GM18526 (cell line): ENCODE measurements around the gene STAT5B.

Experiments
- POLR2A ChIP-seq: IDR thresholded peaks from 3 replicates; pipeline ENCODE4 v1.6.1; 2011; ENCODE audit not compliant: insufficient read length; ENCODE audit errors: extremely low read depth

STAT5B gene

GRCh38 chr17:42230225-42230624 lies 46.0 kb downstream of the STAT5B start:
- no peak for TF ChIP-seq POLR2A

DNA sequence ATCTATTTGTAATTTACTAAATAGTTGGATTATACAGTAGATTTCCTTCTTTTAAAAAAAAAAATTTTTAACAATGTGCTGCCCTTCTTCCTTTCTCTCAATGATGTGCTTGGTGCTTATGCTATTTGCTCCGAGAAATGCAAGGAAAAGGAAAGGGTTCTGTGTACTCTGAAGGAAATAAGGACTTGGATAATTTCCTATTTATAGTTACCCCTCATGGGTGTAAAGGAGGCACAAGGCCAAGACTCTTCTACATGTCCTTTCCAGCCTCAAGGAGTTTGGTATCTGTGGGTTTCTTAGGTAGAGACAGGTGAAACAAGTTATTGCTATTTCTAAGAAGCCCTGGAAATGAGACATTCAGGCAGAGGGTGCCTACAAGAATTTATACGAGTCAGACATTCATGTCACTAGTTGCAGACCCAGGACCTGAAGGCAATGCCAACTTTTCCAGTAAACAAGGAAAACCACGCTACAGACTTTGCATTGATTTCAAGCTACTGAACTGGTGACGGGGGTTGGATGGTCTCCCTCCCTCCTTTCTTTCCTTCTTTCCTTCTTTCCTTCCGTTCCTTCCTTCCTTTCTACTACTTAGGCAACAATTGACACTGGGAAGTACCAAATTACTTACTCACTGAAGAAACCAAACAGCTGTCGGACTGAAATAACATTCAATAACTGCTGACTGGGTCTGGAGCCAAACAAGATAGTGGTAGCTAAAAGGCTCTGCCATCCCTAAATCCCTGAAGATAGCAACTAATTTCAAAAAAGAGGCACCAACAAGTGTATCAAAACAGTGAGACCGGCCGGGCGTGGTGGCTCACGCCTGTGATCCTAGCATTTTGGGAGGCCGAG lies 48.1 kb downstream of the STAT5B start:
- no peak for TF ChIP-seq POLR2A

GRCh38 chr17:42225646-42226045 lies 50.5 kb downstream of the STAT5B start:
- no peak for TF ChIP-seq POLR2A

GRCh38 chr17:42224651-42225050 lies 51.5 kb downstream of the STAT5B start:
- TF ChIP-seq POLR2A: no peak

GRCh38 chr17:42221886-42222745 lies 54.1 kb downstream of the STAT5B start:
- no peak for TF ChIP-seq POLR2A

- no peak for TF ChIP-seq POLR2A
Measured at GRCh38 chr17:42214156-42214555, 62.0 kb downstream of the STAT5B start.

DNA sequence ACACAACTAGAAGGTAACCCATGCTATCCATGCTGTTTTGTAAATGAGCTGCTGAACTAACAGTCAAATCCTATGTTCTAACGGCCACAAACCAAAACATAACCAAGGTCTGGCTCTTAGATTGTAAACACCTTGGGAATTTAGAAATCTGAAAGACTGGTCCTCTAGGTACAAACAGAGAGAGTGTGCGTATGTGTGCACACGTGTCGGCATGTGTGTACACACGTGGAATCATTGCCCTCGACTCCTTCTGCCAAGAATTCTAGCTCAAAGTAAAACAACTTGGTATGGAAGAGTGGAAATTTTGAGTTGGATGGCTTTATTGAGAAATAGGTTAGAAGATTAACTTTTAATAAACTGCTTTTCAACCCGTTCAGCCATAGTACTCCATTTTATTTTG lies 63.8 kb downstream of the STAT5B start:
- TF ChIP-seq POLR2A: no peak

GRCh38 chr17:42210046-42210445 lies 66.1 kb downstream of the STAT5B start:
- no peak for TF ChIP-seq POLR2A

GRCh38 chr17:42203354-42203753 lies 72.8 kb downstream of the STAT5B start:
- no peak for TF ChIP-seq POLR2A

DNA sequence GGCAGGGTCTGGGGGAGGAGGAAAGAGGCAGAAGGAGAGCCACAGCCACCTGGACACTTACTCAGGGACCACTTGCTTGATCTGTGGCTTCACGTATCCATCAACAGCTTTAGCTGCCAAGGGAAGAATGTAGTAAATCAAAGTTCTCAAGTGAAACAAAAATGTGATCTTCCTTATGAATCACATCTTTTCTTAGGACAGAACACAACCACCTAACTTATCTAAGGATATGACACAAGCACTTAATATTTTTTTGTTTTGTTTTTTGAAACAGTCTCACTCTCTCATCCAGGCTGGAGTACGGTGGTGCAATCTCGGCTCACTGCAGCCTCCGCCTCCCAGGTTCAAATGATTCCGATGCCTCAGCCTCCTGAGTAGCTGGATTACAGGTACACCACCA lies 73.5 kb downstream of the STAT5B start:
- TF ChIP-seq POLR2A: no peak

- no peak for TF ChIP-seq POLR2A
Measured at GRCh38 chr17:42202159-42202558, 74.0 kb downstream of the STAT5B start.

DNA sequence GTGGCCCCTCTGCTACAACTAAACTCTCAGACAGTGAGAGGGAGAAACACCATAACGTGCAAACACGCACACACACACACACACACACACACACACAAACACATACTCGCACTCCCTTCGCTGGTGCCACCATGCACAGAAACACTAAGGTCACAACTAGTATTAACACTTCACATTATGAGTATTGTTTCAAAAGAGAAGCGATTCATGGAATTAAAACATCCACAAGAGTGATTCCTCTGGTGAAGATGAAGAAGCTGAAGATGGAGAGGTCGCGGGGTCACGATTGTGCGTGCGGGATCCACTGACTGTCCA lies 74.8 kb downstream of the STAT5B start:
- TF ChIP-seq POLR2A: no peak

DNA sequence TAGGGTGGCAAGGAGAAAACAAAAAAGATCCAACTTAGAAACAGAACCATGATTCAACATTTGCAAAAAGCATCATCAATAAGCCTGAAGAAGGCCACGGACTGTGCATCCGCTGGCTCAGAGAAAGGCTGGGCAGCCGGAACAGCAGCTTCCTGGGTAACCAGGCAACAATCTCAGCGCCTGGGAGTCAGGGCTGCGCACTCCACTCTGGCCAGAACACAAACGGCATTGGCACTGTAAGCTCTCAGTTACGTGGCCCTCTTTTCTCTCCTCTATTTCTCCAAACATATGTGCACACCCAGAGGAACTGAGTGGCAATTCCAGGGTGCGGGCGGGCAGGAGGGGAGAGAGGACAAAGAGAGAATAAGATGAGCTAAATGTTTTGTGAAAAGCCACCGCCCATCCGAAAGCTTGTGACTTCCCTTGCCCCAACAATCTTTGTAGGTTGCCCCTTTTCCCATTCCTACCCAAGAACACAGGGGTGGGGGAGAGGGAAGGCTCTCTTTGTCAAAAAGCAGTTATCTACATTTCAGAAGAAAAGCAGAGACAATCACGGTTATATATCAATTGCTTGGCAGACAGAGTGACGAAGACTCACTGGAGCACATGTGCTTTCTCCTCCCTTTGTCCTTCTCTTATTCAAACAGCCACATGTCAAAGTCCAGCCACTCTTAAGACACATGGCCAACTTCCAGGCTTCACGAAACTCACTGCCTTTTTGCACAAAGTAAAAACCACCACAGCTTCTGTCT lies 75.3 kb downstream of the STAT5B start:
- no peak for TF ChIP-seq POLR2A

- no peak for TF ChIP-seq POLR2A
Measured at GRCh38 chr17:42199416-42200011, 76.7 kb downstream of the STAT5B start.

- TF ChIP-seq POLR2A: no peak
Measured at GRCh38 chr17:42198897-42199296, 77.3 kb downstream of the STAT5B start.
